ENCODE results near the gene ZNF609. TPM values are rescaled to one million over a fixed set of nuclear protein-coding genes. Genes with fewer than 3 reads are reported as not detected.

Gene ZNF609
- total and polyA plus RNA-seq, 2 experiments from 2014 or later = 6.3 to 11.3 TPM

- Histone ChIP-seq H3K9ac (no peak overlapping the region), H4K20me1 (ENCODE audit: insufficient read depth) (peaks cover 9% of the 10 kb centered on the region; the same call in 1 of the 2 replicates), H3K27me3 (replicated peaks; ENCODE audit: insufficient read depth) (no peaks in the 10 kb centered on the region), H3K27ac (no peak overlapping the region), H3K4me3 (no peak overlapping the region), H3K79me2 (ENCODE audit: insufficient read depth) (peaks cover 97% of the 10 kb centered on the region), H3K9me3 (ENCODE audit: low read depth) (no peaks in the 10 kb centered on the region), H3F3A (ENCODE audit: insufficient read depth) (peaks cover 16% of the 10 kb centered on the region; the same call in 1 of the 2 replicates), H3K36me3 (ENCODE audit: low read depth) (no peaks in the 10 kb centered on the region), H2AFZ (no peak overlapping the region), H3K9me2 (ENCODE audit: insufficient read depth) (no peaks in the 10 kb centered on the region), H3K4me1 (ENCODE audit: insufficient read depth) (peaks cover 13% of the 10 kb centered on the region), H3K4me2 (ENCODE audit: unreplicated experiment) (no peak overlapping the region)
- WGBS, 2 experiments (ENCODE audit: low coverage in 1 of 2, low lambda C conversion rate in 2 of 2, missing lambda C conversion rate in 2 of 2) = 77 to 83% methylated on average over 2 of the region's 2 CpGs
- no peak for DNase-seq
- in situ Hi-C loops (cut with MboI) = no loop called here
- TF ChIP-seq EZH2 (IDR thresholded peaks at IDR 0.05; ENCODE audit: insufficient read depth, poor library complexity, severe bottlenecking) (no peak), EZH2phosphoT487 (IDR thresholded peaks at IDR 0.05; ENCODE audit: insufficient read depth, low read depth) (no peak)
These were observed 100.6 kb downstream of the ZNF609 start for GRCh38 chr15:64560998-64561397.

GRCh38 chr15:64562003-64562640, 101.7 kb downstream of the ZNF609 start:
- Histone ChIP-seq H3K4me1 (ENCODE audit: insufficient read depth) (peaks cover 13% of the 10 kb centered on the region), H3K9ac (no peak overlapping the region), H2AFZ (no peak overlapping the region), H3F3A (ENCODE audit: insufficient read depth) (peaks cover 16% of the 10 kb centered on the region; the same call in 1 of the 2 replicates), H3K9me2 (ENCODE audit: insufficient read depth) (no peaks in the 10 kb centered on the region), H3K9me3 (ENCODE audit: low read depth) (no peaks in the 10 kb centered on the region), H3K27me3 (replicated peaks; ENCODE audit: insufficient read depth) (no peaks in the 10 kb centered on the region), H3K36me3 (ENCODE audit: low read depth) (no peaks in the 10 kb centered on the region), H3K27ac (no peak overlapping the region), H3K79me2 (ENCODE audit: insufficient read depth) (peaks cover 97% of the 10 kb centered on the region), H3K4me3 (no peak overlapping the region), H4K20me1 (ENCODE audit: insufficient read depth) (peaks cover 9% of the 10 kb centered on the region; the same call in 1 of the 2 replicates), H3K4me2 (ENCODE audit: unreplicated experiment) (no peak overlapping the region)
- in situ Hi-C loops (cut with MboI) = no loop called here
- 97 to 100% methylated on average over 1 of the region's 1 CpG for WGBS, 2 experiments (ENCODE audit: low coverage in 1 of 2, low lambda C conversion rate in 2 of 2, missing lambda C conversion rate in 2 of 2)
- TF ChIP-seq EZH2phosphoT487 (IDR thresholded peaks at IDR 0.05; ENCODE audit: insufficient read depth, low read depth) (no peak), EZH2 (IDR thresholded peaks at IDR 0.05; ENCODE audit: insufficient read depth, poor library complexity, severe bottlenecking) (no peak)
- no peak for DNase-seq

- in situ Hi-C loops (cut with MboI) = no loop called here
- H3K36me3 ChIP-seq (ENCODE audit: low read depth) = no peaks in the 10 kb centered on the region
- H4K20me1 ChIP-seq (ENCODE audit: insufficient read depth) = peaks cover 9% of the 10 kb centered on the region; the same call in 1 of the 2 replicates
- 66 to 87% methylated on average over 2 of the region's 2 CpGs for WGBS, 2 experiments (ENCODE audit: low coverage in 1 of 2, low lambda C conversion rate in 2 of 2, missing lambda C conversion rate in 2 of 2)
- no peaks in the 10 kb centered on the region for H3K9me3 ChIP-seq (ENCODE audit: low read depth)
- H3K4me3 ChIP-seq = no peak overlapping the region
- no peak overlapping the region for H3K27ac ChIP-seq
- peaks cover 97% of the 10 kb centered on the region for H3K79me2 ChIP-seq (ENCODE audit: insufficient read depth)
- no peak for DNase-seq
- H3K4me2 ChIP-seq (ENCODE audit: unreplicated experiment) = no peak overlapping the region
- H3F3A ChIP-seq (ENCODE audit: insufficient read depth) = no peaks in the 10 kb centered on the region
- no peaks in the 10 kb centered on the region for H3K27me3 ChIP-seq (replicated peaks; ENCODE audit: insufficient read depth)
- H3K4me1 ChIP-seq (ENCODE audit: insufficient read depth) = no peaks in the 10 kb centered on the region
- H2AFZ ChIP-seq = no peak overlapping the region
- no peak overlapping the region for H3K9ac ChIP-seq
- H3K9me2 ChIP-seq (ENCODE audit: insufficient read depth) = no peaks in the 10 kb centered on the region
- TF ChIP-seq EZH2 (IDR thresholded peaks at IDR 0.05; ENCODE audit: insufficient read depth, poor library complexity, severe bottlenecking) = no peak
- TF ChIP-seq EZH2phosphoT487 (IDR thresholded peaks at IDR 0.05; ENCODE audit: insufficient read depth, low read depth) = no peak
These were observed 105.7 kb downstream of the ZNF609 start for GRCh38 chr15:64566102-64566501.

GRCh38 chr15:64566629-64567427, 106.5 kb downstream of the ZNF609 start:
- no peak for DNase-seq
- H3K27me3 ChIP-seq (replicated peaks; ENCODE audit: insufficient read depth) = no peaks in the 10 kb centered on the region
- no peak overlapping the region for H3K9ac ChIP-seq
- H2AFZ ChIP-seq = no peak overlapping the region
- H3K4me1 ChIP-seq (ENCODE audit: insufficient read depth) = no peaks in the 10 kb centered on the region
- peaks cover 7% of the 10 kb centered on the region; the same call in 1 of the 2 replicates for H4K20me1 ChIP-seq (ENCODE audit: insufficient read depth)
- no peak overlapping the region for H3K27ac ChIP-seq
- no peaks in the 10 kb centered on the region for H3F3A ChIP-seq (ENCODE audit: insufficient read depth)
- H3K36me3 ChIP-seq (ENCODE audit: low read depth) = no peaks in the 10 kb centered on the region
- WGBS, 2 experiments (ENCODE audit: low coverage in 1 of 2, low lambda C conversion rate in 2 of 2, missing lambda C conversion rate in 2 of 2) = 93 to 97% methylated on average over 11 of the region's 11 CpGs
- TF ChIP-seq EZH2 (IDR thresholded peaks at IDR 0.05; ENCODE audit: insufficient read depth, poor library complexity, severe bottlenecking) (no peak), EZH2phosphoT487 (IDR thresholded peaks at IDR 0.05; ENCODE audit: insufficient read depth, low read depth) (no peak)
- no peaks in the 10 kb centered on the region for H3K9me2 ChIP-seq (ENCODE audit: insufficient read depth)
- no peak overlapping the region for H3K4me3 ChIP-seq
- peaks cover 97% of the 10 kb centered on the region for H3K79me2 ChIP-seq (ENCODE audit: insufficient read depth)
- in situ Hi-C loops (cut with MboI) = no loop called here
- no peak overlapping the region for H3K4me2 ChIP-seq (ENCODE audit: unreplicated experiment)
- H3K9me3 ChIP-seq (ENCODE audit: low read depth) = no peaks in the 10 kb centered on the region
